ENCODE results near the gene SNAPIN.

The SNAPIN gene

GRCh38 chr1:153658400-153659174 lies at the start of gene SNAPIN:
SNAPIN (plus strand) TSS chr1:153658703; CDS start chr1:153658744, 41 bp downstream.
- DNase-seq = peak; percentile 71

GRCh38 chr1:153608742-153609584 lies 49.5 kb upstream of the SNAPIN start:
- no peak for DNase-seq

GRCh38 chr1:153609585-153609907 lies 49.0 kb upstream of the SNAPIN start:
- DNase-seq = no peak

- DNase-seq = no peak
These were observed 48.2 kb upstream of the SNAPIN start for GRCh38 chr1:153610334-153610733.

GRCh38 chr1:153610811-153611301 lies 47.6 kb upstream of the SNAPIN start:
- DNase-seq = no peak

- DNase-seq = no peak
These were observed 47.1 kb upstream of the SNAPIN start for GRCh38 chr1:153611356-153611755.

- no peak for DNase-seq
These were observed 46.3 kb upstream of the SNAPIN start for GRCh38 chr1:153612111-153612754.

- no peak for DNase-seq
These were observed 45.7 kb upstream of the SNAPIN start, which contains the start of gene S100A16 for GRCh38 chr1:153612755-153613331. S100A16 (minus strand) TSS chr1:153613137; CDS start chr1:153608151, 4,986 bp downstream.

- DNase-seq = no peak
These were observed 45.1 kb upstream of the SNAPIN start for GRCh38 chr1:153613406-153613805.

- no peak for DNase-seq
These were observed 44.2 kb upstream of the SNAPIN start for GRCh38 chr1:153614189-153614900.

- DNase-seq = no peak
These were observed 43.6 kb upstream of the SNAPIN start for GRCh38 chr1:153614906-153615305.

- no peak for DNase-seq
These were observed 43.1 kb upstream of the SNAPIN start for GRCh38 chr1:153615406-153615805.

- peak; percentile 23 for DNase-seq
These were observed 42.2 kb upstream of the SNAPIN start, which contains the start of gene S100A14 for GRCh38 chr1:153616144-153616916. S100A14 (minus strand) TSS chr1:153616325; CDS start chr1:153615858, 467 bp downstream.

- peak; percentile 14 for DNase-seq
These were observed 41.6 kb upstream of the SNAPIN start for GRCh38 chr1:153616917-153617311.

GRCh38 chr1:153617663-153618062 lies 40.8 kb upstream of the SNAPIN start:
- DNase-seq = no peak

GRCh38 chr1:153619171-153619570 lies 39.3 kb upstream of the SNAPIN start:
- no peak for DNase-seq

GRCh38 chr1:153623101-153623500 lies 35.4 kb upstream of the SNAPIN start:
- no peak for DNase-seq

GRCh38 chr1:153624965-153625611 lies 33.4 kb upstream of the SNAPIN start:
- DNase-seq = no peak

- DNase-seq = no peak
These were observed 32.0 kb upstream of the SNAPIN start for GRCh38 chr1:153626477-153626903.

- DNase-seq = peak; percentile 96
These were observed 31.4 kb upstream of the SNAPIN start, which contains the start of gene S100A13 for GRCh38 chr1:153626904-153627714. S100A13 (minus strand) TSS chr1:153627505; CDS start chr1:153626472, 1,033 bp downstream.

Data from DMS79 (cell line).